GM12874 (cell line): Measurements from ENCODE around the gene DAGLB.

Experiments used
- CTCF ChIP-seq: IDR thresholded peaks from 2 replicates; pipeline ENCODE4 v1.5.1; 2011; ENCODE audit warnings: low read depth, mild to moderate bottlenecking, control low read depth, low read length, moderate library complexity; ENCODE audit not compliant: insufficient read depth

DAGLB gene

GRCh38 chr7:6380310-6381095 lies 67.3 kb downstream of the DAGLB start:
- no peak for TF ChIP-seq CTCF

GRCh38 chr7:6379886-6380285 lies 67.9 kb downstream of the DAGLB start:
- TF ChIP-seq CTCF = no peak

GRCh38 chr7:6376820-6377219 lies 70.9 kb downstream of the DAGLB start:
- TF ChIP-seq CTCF = no peak

GRCh38 chr7:6375348-6376101 lies 72.2 kb downstream of the DAGLB start:
- no peak for TF ChIP-seq CTCF

GRCh38 chr7:6367701-6368211 lies 80.0 kb downstream of the DAGLB start:
- TF ChIP-seq CTCF = no peak

- no peak for TF ChIP-seq CTCF
Observed at GRCh38 chr7:6365451-6365850, 82.3 kb downstream of the DAGLB start.

- TF ChIP-seq CTCF = no peak
Observed at GRCh38 chr7:6360841-6361240, 86.9 kb downstream of the DAGLB start.
